ENCODE data around the gene SLC18B1. TPM values are rescaled to one million over a fixed set of nuclear protein-coding genes. Genes with fewer than 3 reads are reported as not detected.
A peak's percentile ranks its signal among the peaks of the same experiment; 100 is the strongest.

Gene SLC18B1
- total and polyA plus RNA-seq, 2 of the 13 experiments (the other 11 are each of a cell fraction or from before 2014, with no cell fraction given) = 11.4 to 13.8 TPM

- TF ChIP-seq HNF1A (IDR thresholded peaks at IDR 0.05; ENCODE audit: low read depth) = no peak
- TF ChIP-seq HNF1A (CRISPR knock-in tag; IDR thresholded peaks at IDR 0.05; ENCODE audit: borderline replicate concordance) = no peak
- no peak for TF ChIP-seq CC2D1A (CRISPR knock-in tag; IDR thresholded peaks at IDR 0.05)
- TF ChIP-seq ZBTB38 (CRISPR knock-in tag; IDR thresholded peaks at IDR 0.05) = no peak
- TF ChIP-seq ZBTB3 (CRISPR knock-in tag; IDR thresholded peaks at IDR 0.05; ENCODE audit: borderline replicate concordance, low read depth) = no peak
- no peak for TF ChIP-seq ZBTB8A (CRISPR knock-in tag; IDR thresholded peaks at IDR 0.05; ENCODE audit: borderline replicate concordance, low read depth)
- TF ChIP-seq HMG20A (CRISPR knock-in tag; IDR thresholded peaks at IDR 0.05; ENCODE audit: borderline replicate concordance) = peak; percentile 75; the same call in 1 of the 2 replicates
- TF ChIP-seq PCBP1 (IDR thresholded peaks at IDR 0.05; ENCODE audit: borderline replicate concordance, low read depth, low read length) = no peak
- no peak for TF ChIP-seq TRIM22 (IDR thresholded peaks at IDR 0.05)
- no peak for TF ChIP-seq ELK4 (CRISPR knock-in tag; IDR thresholded peaks at IDR 0.05; ENCODE audit: borderline replicate concordance)
- TF ChIP-seq PRDM15 (CRISPR knock-in tag; IDR thresholded peaks at IDR 0.05) = no peak
- TF ChIP-seq ZNF713 (CRISPR knock-in tag; IDR thresholded peaks at IDR 0.05) = no peak
- TF ChIP-seq RAD21 (CRISPR knock-in tag; IDR thresholded peaks at IDR 0.05) = no peak
- TF ChIP-seq SOX6 (IDR thresholded peaks at IDR 0.05) = no peak
- TF ChIP-seq SOX6 (CRISPR knock-in tag; IDR thresholded peaks at IDR 0.05) = peak; percentile 64
- peak; percentile 71; the same call in 1 of the 2 replicates for TF ChIP-seq ZNF644 (CRISPR knock-in tag; IDR thresholded peaks at IDR 0.05; ENCODE audit: low read depth)
- no peak for TF ChIP-seq ZNF761 (CRISPR knock-in tag; conservative IDR thresholded peaks at IDR 0.05)
Measured at GRCh38 chr6:132749111-132749510, 49.3 kb downstream of the SLC18B1 start (continued).

Measured in HepG2 (cell line).